Activated CD8-positive, alpha-beta memory T cell treated with anti-CD3 and anti-CD28 coated beads, Interleukin-2, amount 50 U/mL, for 4 hours (primary cell): ENCODE data around the gene CA6.
"Not testable (repeated sequence)": the region's sequence is repeated elsewhere in the genome, so short reads cannot be mapped to it uniquely, and the experiment has no call there.

Source experiments
- DNase-seq: peaks from one replicate; pipeline ENCODE4 v3.0.0-alpha.2; 2020

Gene CA6

GRCh38 chr1:9009438-9010370, 64.0 kb downstream of the CA6 start:
- no peak for DNase-seq

GRCh38 chr1:9010781-9011323, 65.2 kb downstream of the CA6 start:
- DNase-seq: no peak

GRCh38 chr1:9013819-9014218, 68.2 kb downstream of the CA6 start:
- DNase-seq: no peak

- DNase-seq: no peak
Measured at GRCh38 chr1:9014475-9015375, 69.1 kb downstream of the CA6 start.

GRCh38 chr1:9016455-9016854, 70.8 kb downstream of the CA6 start:
- DNase-seq: no peak

GRCh38 chr1:9018333-9018732, 72.7 kb downstream of the CA6 start:
- no peak for DNase-seq

GRCh38 chr1:9019896-9020295, 74.2 kb downstream of the CA6 start:
- DNase-seq: no peak

- no peak for DNase-seq
Measured at GRCh38 chr1:9020305-9020704, 74.6 kb downstream of the CA6 start.

- not testable (repeated sequence) for DNase-seq
Measured at GRCh38 chr1:9022026-9022738, 76.5 kb downstream of the CA6 start.

GRCh38 chr1:9022773-9023172, 77.1 kb downstream of the CA6 start:
- DNase-seq: no peak
